Gastroesophageal sphincter (tissue), 4 donors: Measurements from ENCODE around the gene CPNE4. TPM values are rescaled to one million over a fixed set of nuclear protein-coding genes. Genes with fewer than 3 reads are reported as not detected.

Source experiments
- ATAC-seq: fragments of 150-250 bp; one replicate; pipeline ENCODE4 v1.9.1; 2016; ENCODE audit warnings: mild to moderate bottlenecking, moderate library complexity
- H3K27ac ChIP-seq, 4 donors: fragments of 200-600 bp; sonication (generic) in 3 of 4; 1 replicate in 3 of 4; 2 replicates in 1 of 4; pipeline ENCODE4 v1.5.1; 2016 to 2019
- H3K27me3 ChIP-seq: fragments of 200-600 bp; sonication (generic); one replicate; pipeline ENCODE4 v1.5.1; 2019
- H3K36me3 ChIP-seq, 2 donors: fragments of 200-600 bp; sonication (generic); one replicate each; pipeline ENCODE4 v1.5.1; 2019; ENCODE audit warnings: control low read depth in 1 of 2
- H3K4me1 ChIP-seq, 3 donors: fragments of 200-600 bp; sonication (generic); 1 replicate in 2 of 3; 2 replicates in 1 of 3; pipeline ENCODE4 v1.5.1; 2016 to 2019; ENCODE audit warnings: control low read depth in 2 of 3
- H3K4me3 ChIP-seq, 2 donors: fragments of 200-600 bp; sonication (generic); one replicate each; pipeline ENCODE4 v1.5.1; 2019; ENCODE audit warnings: mild to moderate bottlenecking in 1 of 2, moderate library complexity in 1 of 2
- H3K9me3 ChIP-seq, 3 donors: fragments of 200-600 bp; sonication (generic); one replicate each; pipeline ENCODE4 v1.5.1; 2017 to 2019; ENCODE audit warnings: control low read depth in 2 of 3
- CTCF ChIP-seq, 4 experiments: fragments of 200-600 bp in 2 of 4; fragments of 450-650 bp in 2 of 4; sonication (generic) in 1 of 4; IDR thresholded peaks; one replicate each; pipeline ENCODE4 v1.5.1; 2017 to 2019; ENCODE audit warnings: antibody characterized with exemption in 4 of 4, mild to moderate bottlenecking in 2 of 4, moderate library complexity in 2 of 4
- EP300 ChIP-seq: sonication (generic); formaldehyde crosslinking; IDR thresholded peaks from one replicate; pipeline ENCODE4 v1.6.1; 2017; ENCODE audit warnings: antibody characterized with exemption, mild to moderate bottlenecking
- POLR2A ChIP-seq, 2 donors: fragments of 450-650 bp; IDR thresholded peaks; one replicate each; pipeline ENCODE4 v1.6.1; 2017; ENCODE audit warnings: antibody characterized with exemption in 2 of 2, mild to moderate bottlenecking in 2 of 2, moderate library complexity in 1 of 2
- POLR2AphosphoS5 ChIP-seq: sonication (generic); formaldehyde crosslinking; IDR thresholded peaks from one replicate; pipeline ENCODE4 v1.6.1; 2017; ENCODE audit warnings: antibody characterized with exemption
- WGBS, 2 donors: methylation state at CpG; one replicate each; pipeline ENCODE4 v1.1.5; 2018; ENCODE audit warnings: low coverage in 1 of 2; 5-methylcytosine and 5-hydroxymethylcytosine counted together
- total RNA-seq, 4 donors: library from RNA; depleted of rRNA; stranded (reverse); fragments of >200 nt; gene quantifications; one replicate each; pipeline ENCODE4 v1.1.0, GENCODE V29; 2016

The CPNE4 gene
- total RNA-seq, 4 donors from 2014 or later, result not detected

GRCh38 chr3:132022914-132023313 is 11.9 kb downstream of the CPNE4 start:
- Histone ChIP-seq H3K27me3 (peaks cover 2% of the 10 kb centered on the region), H3K4me3 (no peak overlapping the region), H3K36me3 (no peaks in the 10 kb centered on the region), H3K9me3 (no peaks in the 10 kb centered on the region), H3K4me1 (no peaks in the 10 kb centered on the region), H3K27ac (no peak overlapping the region)
- WGBS, 2 donors, result 70 to 81% methylated on average over 7 of the region's 7 CpGs
- TF ChIP-seq EP300, result no peak
- TF ChIP-seq CTCF (IDR thresholded peaks at IDR 0.05), result no peak
- no peak for TF ChIP-seq POLR2AphosphoS5
- no peak for TF ChIP-seq POLR2A (IDR thresholded peaks at IDR 0.05)
- ATAC-seq, result no peak

GRCh38 chr3:132020058-132020457 is 14.8 kb downstream of the CPNE4 start:
- no peak for TF ChIP-seq EP300
- no peak for TF ChIP-seq POLR2A (IDR thresholded peaks at IDR 0.05)
- no peak for TF ChIP-seq CTCF (IDR thresholded peaks at IDR 0.05)
- no peak for TF ChIP-seq POLR2AphosphoS5
- WGBS, 2 donors, result 0% methylated on average over 1 of the region's 3 CpGs; no CpG with 5 or more reads in 1 of the 2 donors
- H3K9me3 ChIP-seq, result no peaks in the 10 kb centered on the region
- H3K36me3 ChIP-seq, result no peaks in the 10 kb centered on the region
- H3K4me1 ChIP-seq, result no peaks in the 10 kb centered on the region
- ATAC-seq, result no peak
- H3K27me3 ChIP-seq, result peaks cover 14% of the 10 kb centered on the region
- H3K4me3 ChIP-seq, result no peak overlapping the region
- no peak overlapping the region for H3K27ac ChIP-seq

- H3K4me1 ChIP-seq, result no peaks in the 10 kb centered on the region
Observed at GRCh38 chr3:132017137-132017536, 17.7 kb downstream of the CPNE4 start.

DNA sequence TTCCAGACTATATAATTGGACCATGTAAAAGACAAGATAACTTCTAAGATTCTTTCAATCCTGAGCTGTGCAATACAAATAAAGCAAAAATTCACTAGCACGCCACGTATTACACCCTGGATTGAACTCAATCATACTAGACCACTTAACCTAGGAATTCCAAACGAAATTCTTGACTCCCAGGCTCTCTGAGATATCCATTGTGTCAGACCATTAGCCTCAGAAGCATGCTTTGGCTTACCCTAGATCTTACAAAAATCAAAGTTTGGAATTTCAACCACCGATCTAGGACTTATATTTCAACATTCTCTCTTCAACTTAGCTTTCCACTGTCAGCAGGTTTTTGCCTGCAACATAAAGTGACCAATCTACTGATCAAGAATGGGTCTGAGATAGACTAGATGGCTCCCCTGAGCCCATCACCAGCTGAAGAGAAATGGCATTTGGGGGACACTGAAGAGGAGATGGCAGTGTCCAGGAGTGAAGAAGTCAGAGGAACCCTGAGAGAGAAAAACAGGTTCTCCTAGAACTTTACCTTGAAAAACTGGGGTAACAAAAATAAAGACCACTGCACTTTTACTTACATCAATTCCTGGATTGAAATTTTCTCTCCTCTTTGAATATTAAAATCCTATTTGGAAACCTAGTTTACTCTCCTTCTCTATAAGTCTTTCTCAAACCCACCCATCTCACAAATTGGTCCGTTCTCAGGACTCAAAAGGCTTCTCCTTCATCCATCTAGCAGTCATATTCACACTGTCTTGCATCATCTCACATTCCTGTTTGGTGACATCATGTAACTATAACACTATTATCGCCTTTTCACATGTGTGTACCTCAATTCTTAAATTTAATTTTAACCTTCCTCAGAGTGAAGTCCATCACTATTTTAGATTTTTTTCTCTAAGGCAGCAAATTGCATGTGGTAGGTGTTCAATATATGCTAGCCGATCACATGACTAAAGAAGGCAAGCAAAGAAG is 18.5 kb downstream of the CPNE4 start:
- peaks cover 25% of the 10 kb centered on the region for H3K27me3 ChIP-seq
- no peaks in the 10 kb centered on the region for H3K4me1 ChIP-seq
- H3K9me3 ChIP-seq, result no peaks in the 10 kb centered on the region
- no peak overlapping the region for H3K27ac ChIP-seq
- no peaks in the 10 kb centered on the region for H3K36me3 ChIP-seq
- TF ChIP-seq POLR2AphosphoS5 (no peak), CTCF (IDR thresholded peaks at IDR 0.05) (no peak), EP300 (no peak), POLR2A (IDR thresholded peaks at IDR 0.05) (no peak)
- no peak overlapping the region for H3K4me3 ChIP-seq
- 48 to 68% methylated on average over 6 to 7 of the region's 7 CpGs for WGBS, 2 donors
- no peak for ATAC-seq

More at GRCh38 chr3:132017137-132017536, 17.7 kb downstream of the CPNE4 start:
- TF ChIP-seq POLR2AphosphoS5, result no peak
- TF ChIP-seq CTCF (IDR thresholded peaks at IDR 0.05), result no peak
- no peak for TF ChIP-seq POLR2A (IDR thresholded peaks at IDR 0.05)
- TF ChIP-seq EP300, result no peak
- Histone ChIP-seq H3K27ac (no peak overlapping the region), H3K4me3 (no peak overlapping the region), H3K36me3 (no peaks in the 10 kb centered on the region), H3K27me3 (peaks cover 25% of the 10 kb centered on the region), H3K9me3 (no peaks in the 10 kb centered on the region)
- 77 to 92% methylated on average over 3 of the region's 3 CpGs for WGBS, 2 donors
- ATAC-seq, result no peak

- H3K36me3 ChIP-seq, result no peaks in the 10 kb centered on the region
- ATAC-seq, result no peak
- no peak overlapping the region for H3K27ac ChIP-seq
- H3K9me3 ChIP-seq, result no peaks in the 10 kb centered on the region
- no peak overlapping the region for H3K4me3 ChIP-seq
- H3K27me3 ChIP-seq, result peaks cover 25% of the 10 kb centered on the region
- WGBS, 2 donors, result 38 to 86% methylated on average over 2 of the region's 3 CpGs
- TF ChIP-seq EP300 (no peak), CTCF (IDR thresholded peaks at IDR 0.05) (no peak), POLR2A (IDR thresholded peaks at IDR 0.05) (no peak), POLR2AphosphoS5 (no peak)
- no peaks in the 10 kb centered on the region for H3K4me1 ChIP-seq
Observed at GRCh38 chr3:132014105-132014504, 20.7 kb downstream of the CPNE4 start.
